ENCODE results near the gene TEX35. TPM values are rescaled to one million over a fixed set of nuclear protein-coding genes. Genes with fewer than 3 reads are reported as not detected.

TEX35 gene
- polyA plus RNA-seq, 1 experiment, result not detected

- ChIA-PET CTCF (interaction anchor here (4.6 kb wide), 1 partner anchor 16 kb away, joined by 28 read pairs; no protein-coding TSS in a partner anchor), POLR2A (no interaction called here)
- Histone ChIP-seq H3K36me3 (ENCODE audit: control insufficient read depth, insufficient read depth, low read length) (no peaks in the 10 kb centered on the region), H3K4me3 (ENCODE audit: low read depth, low read length) (no peak overlapping the region), H3K27me3 (ENCODE audit: control insufficient read depth, insufficient read depth, low read length) (no peaks in the 10 kb centered on the region)
- no peak for TF ChIP-seq CTCF (IDR thresholded peaks at IDR 0.05; ENCODE audit: insufficient read depth, low read depth, low read length)
- DNase-seq (ENCODE audit: low read depth), result no peak
Measured at GRCh38 chr1:178484698-178485225, 28.1 kb upstream of the TEX35 start.

- Histone ChIP-seq H3K36me3 (ENCODE audit: control insufficient read depth, insufficient read depth, low read length) (no peaks in the 10 kb centered on the region), H3K27me3 (ENCODE audit: control insufficient read depth, insufficient read depth, low read length) (no peaks in the 10 kb centered on the region), H3K4me3 (ENCODE audit: low read depth, low read length) (no peak overlapping the region)
- DNase-seq (ENCODE audit: low read depth), result no peak
- POLR2A ChIA-PET, result no interaction called here
- no peak for TF ChIP-seq CTCF (IDR thresholded peaks at IDR 0.05; ENCODE audit: insufficient read depth, low read depth, low read length)
- CTCF ChIA-PET, result interaction anchor here (4.6 kb wide), 1 partner anchor 15 kb away, joined by 28 read pairs; no protein-coding TSS in a partner anchor
Measured at GRCh38 chr1:178485541-178485981, 27.3 kb upstream of the TEX35 start.

- ChIA-PET POLR2A (no interaction called here), CTCF (interaction anchor here (0.9 to 4.6 kb wide), 2 partner anchors 14 to 517 kb away, joined by 3 to 28 read pairs; no protein-coding TSS in a partner anchor)
- no peak for TF ChIP-seq CTCF (IDR thresholded peaks at IDR 0.05; ENCODE audit: insufficient read depth, low read depth, low read length)
- Histone ChIP-seq H3K36me3 (ENCODE audit: control insufficient read depth, insufficient read depth, low read length) (no peaks in the 10 kb centered on the region), H3K27me3 (ENCODE audit: control insufficient read depth, insufficient read depth, low read length) (no peaks in the 10 kb centered on the region), H3K4me3 (ENCODE audit: low read depth, low read length) (no peak overlapping the region)
- no peak for DNase-seq (ENCODE audit: low read depth)
Measured at GRCh38 chr1:178486100-178487069, 26.5 kb upstream of the TEX35 start.

- CTCF ChIA-PET, result interaction anchor here (0.8 to 4.6 kb wide), 5 partner anchors 8 to 516 kb away, joined by 3 to 28 read pairs (median 3); no protein-coding TSS in a partner anchor
- Histone ChIP-seq H3K27me3 (ENCODE audit: control insufficient read depth, insufficient read depth, low read length) (no peaks in the 10 kb centered on the region), H3K36me3 (ENCODE audit: control insufficient read depth, insufficient read depth, low read length) (no peaks in the 10 kb centered on the region), H3K4me3 (ENCODE audit: low read depth, low read length) (no peak overlapping the region)
- no peak for TF ChIP-seq CTCF (IDR thresholded peaks at IDR 0.05; ENCODE audit: insufficient read depth, low read depth, low read length)
- DNase-seq (ENCODE audit: low read depth), result no peak
- POLR2A ChIA-PET, result no interaction called here
Measured at GRCh38 chr1:178487070-178487615, 25.8 kb upstream of the TEX35 start.

- no peaks in the 10 kb centered on the region for H3K36me3 ChIP-seq (ENCODE audit: control insufficient read depth, insufficient read depth, low read length)
- TF ChIP-seq CTCF (IDR thresholded peaks at IDR 0.05; ENCODE audit: insufficient read depth, low read depth, low read length), result no peak
- H3K27me3 ChIP-seq (ENCODE audit: control insufficient read depth, insufficient read depth, low read length), result no peaks in the 10 kb centered on the region
- DNase-seq (ENCODE audit: low read depth), result no peak
- H3K4me3 ChIP-seq (ENCODE audit: low read depth, low read length), result no peak overlapping the region
- ChIA-PET CTCF (interaction anchor here (0.7 to 4.6 kb wide), 4 partner anchors 12 to 176 kb away, joined by 3 to 28 read pairs (median 3); no protein-coding TSS in a partner anchor), POLR2A (no interaction called here)
Measured at GRCh38 chr1:178488393-178488792, 24.5 kb upstream of the TEX35 start.

All from BJ (cell line).